ENCODE data around the gene MX2.

MX2 gene

GRCh38 chr21:41318218-41318617, 43.6 kb upstream of the MX2 start:
- TF ChIP-seq, protein P1, sequence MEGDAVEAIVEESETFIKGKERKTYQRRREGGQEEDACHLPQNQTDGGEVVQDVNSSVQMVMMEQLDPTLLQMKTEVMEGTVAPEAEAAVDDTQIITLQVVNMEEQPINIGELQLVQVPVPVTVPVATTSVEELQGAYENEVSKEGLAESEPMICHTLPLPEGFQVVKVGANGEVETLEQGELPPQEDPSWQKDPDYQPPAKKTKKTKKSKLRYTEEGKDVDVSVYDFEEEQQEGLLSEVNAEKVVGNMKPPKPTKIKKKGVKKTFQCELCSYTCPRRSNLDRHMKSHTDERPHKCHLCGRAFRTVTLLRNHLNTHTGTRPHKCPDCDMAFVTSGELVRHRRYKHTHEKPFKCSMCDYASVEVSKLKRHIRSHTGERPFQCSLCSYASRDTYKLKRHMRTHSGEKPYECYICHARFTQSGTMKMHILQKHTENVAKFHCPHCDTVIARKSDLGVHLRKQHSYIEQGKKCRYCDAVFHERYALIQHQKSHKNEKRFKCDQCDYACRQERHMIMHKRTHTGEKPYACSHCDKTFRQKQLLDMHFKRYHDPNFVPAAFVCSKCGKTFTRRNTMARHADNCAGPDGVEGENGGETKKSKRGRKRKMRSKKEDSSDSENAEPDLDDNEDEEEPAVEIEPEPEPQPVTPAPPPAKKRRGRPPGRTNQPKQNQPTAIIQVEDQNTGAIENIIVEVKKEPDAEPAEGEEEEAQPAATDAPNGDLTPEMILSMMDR (conservative IDR thresholded peaks at IDR 0.05; ENCODE audit: control insufficient read depth, insufficient read depth, low read depth, low read length) = no peak
- no peak overlapping the region for H3K4me3 ChIP-seq (ENCODE audit: control insufficient read depth, low read depth, low read length)
- DNase-seq (ENCODE audit: low read depth) = no peak

DNA sequence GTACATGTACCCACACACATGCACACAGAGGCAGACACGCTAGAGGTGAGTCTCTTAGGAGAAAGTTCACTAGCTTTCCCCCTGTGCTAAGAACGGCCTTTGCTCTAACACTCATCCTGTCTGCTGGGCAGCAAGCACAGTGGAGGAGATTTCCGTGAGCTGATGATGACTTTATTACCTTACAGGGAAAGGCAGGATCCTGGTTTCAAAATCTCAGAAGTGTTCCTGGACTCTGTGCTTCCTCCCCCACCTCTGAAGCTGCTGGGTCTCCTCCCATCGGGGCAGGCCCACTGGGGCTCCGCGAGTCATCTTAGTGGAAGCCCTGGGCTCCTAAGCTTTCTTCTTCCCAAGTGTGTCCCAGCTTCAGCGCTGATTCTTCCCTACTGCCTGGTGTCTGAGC, 42.6 kb upstream of the MX2 start:
- TF ChIP-seq, protein P1 (conservative IDR thresholded peaks at IDR 0.05; ENCODE audit: control insufficient read depth, insufficient read depth, low read depth, low read length) = no peak
- H3K4me3 ChIP-seq (ENCODE audit: control insufficient read depth, low read depth, low read length) = no peak overlapping the region
- no peak for DNase-seq (ENCODE audit: low read depth)

- no peak for DNase-seq (ENCODE audit: low read depth)
- TF ChIP-seq, protein P1 (conservative IDR thresholded peaks at IDR 0.05; ENCODE audit: control insufficient read depth, insufficient read depth, low read depth, low read length) = no peak
- no peak overlapping the region for H3K4me3 ChIP-seq (ENCODE audit: control insufficient read depth, low read depth, low read length)
Observed at GRCh38 chr21:41321211-41321907, 40.5 kb upstream of the MX2 start.

DNA sequence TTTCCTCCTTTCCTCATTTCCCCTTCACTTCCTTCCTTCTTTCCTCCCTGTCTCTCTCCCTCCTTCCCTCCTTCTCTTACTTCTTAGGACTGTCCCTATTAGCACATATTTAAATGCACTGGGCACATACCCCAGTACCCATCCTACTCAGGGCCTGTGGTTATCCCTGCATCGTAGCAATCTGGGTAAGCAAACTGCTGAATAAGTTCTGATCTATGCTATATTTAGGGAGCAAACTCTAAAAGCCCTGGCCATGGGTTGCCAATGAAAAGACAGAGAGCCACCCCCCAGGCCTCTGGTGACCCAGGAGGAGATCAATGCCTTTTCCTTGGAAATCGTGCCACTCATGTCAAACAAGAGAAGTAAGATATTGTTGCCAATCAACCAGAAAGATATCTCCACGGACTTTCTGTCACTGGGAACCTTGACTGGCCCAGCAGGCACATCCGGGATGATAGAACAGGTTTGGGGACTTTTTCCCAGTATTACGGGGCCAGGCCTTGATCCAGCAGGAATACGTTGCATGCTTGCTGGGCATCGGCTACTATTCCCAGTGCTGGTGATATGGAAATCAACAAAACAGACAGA, 39.8 kb upstream of the MX2 start:
- DNase-seq (ENCODE audit: low read depth) = no peak
- TF ChIP-seq, protein P1 (conservative IDR thresholded peaks at IDR 0.05; ENCODE audit: control insufficient read depth, insufficient read depth, low read depth, low read length) = no peak
- no peak overlapping the region for H3K4me3 ChIP-seq (ENCODE audit: control insufficient read depth, low read depth, low read length)

DNA sequence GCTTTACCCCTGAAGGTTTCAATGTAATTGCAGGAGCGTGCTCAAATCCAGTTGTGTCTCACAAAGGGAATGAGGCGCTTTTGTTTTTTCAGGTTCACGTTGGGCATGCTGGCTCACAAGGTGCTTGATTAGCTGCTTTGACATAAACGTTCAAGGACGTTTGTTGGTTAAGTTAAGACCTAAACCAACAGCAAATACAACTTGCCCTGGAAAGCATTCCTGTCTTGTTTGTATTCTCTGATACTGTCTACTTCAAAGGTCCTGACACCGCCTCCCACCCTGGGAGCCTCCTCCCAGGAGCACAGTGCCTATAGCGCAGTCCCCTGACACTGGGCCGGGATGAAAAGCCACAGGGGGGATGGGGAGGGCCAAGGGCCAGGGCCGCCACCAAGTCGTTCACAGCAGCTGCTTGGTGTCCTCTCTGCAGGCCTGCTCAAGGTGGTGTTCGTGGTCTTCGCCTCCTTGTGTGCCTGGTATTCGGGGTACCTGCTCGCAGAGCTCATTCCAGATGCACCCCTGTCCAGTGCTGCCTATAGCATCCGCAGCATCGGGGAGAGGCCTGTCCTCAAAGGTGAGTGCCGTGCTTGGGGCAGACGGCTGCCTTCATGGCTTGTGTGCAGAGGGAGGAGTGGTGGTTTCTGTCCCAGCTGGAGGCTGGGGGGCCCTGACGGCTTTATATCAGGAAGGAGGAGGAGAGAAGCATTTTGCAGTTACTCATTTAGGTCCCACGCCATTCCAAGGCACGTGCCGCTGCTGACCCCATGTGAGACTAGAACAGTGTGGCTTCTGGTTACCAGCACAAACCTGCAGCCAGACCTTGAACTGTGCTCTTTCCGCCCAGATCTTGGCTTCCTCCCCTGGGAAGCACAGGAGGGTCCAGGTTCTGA, 39.1 kb upstream of the MX2 start:
- DNase-seq (ENCODE audit: low read depth) = no peak
- H3K4me3 ChIP-seq (ENCODE audit: control insufficient read depth, low read depth, low read length) = no peak overlapping the region
- TF ChIP-seq, protein P1 (conservative IDR thresholded peaks at IDR 0.05; ENCODE audit: control insufficient read depth, insufficient read depth, low read depth, low read length) = no peak

GRCh38 chr21:41325138-41325912, 36.5 kb upstream of the MX2 start:
- no peak for DNase-seq (ENCODE audit: low read depth)
- TF ChIP-seq, protein P1 (conservative IDR thresholded peaks at IDR 0.05; ENCODE audit: control insufficient read depth, insufficient read depth, low read depth, low read length) = no peak
- H3K4me3 ChIP-seq (ENCODE audit: control insufficient read depth, low read depth, low read length) = no peak overlapping the region

All from fibroblast of mammary gland (primary cell).